Germinal center (tissue), 1 donor: Measurements from ENCODE around the gene CCDC71L.
"Not testable (repeated sequence)": the region's sequence is repeated elsewhere in the genome, so short reads cannot be mapped to it uniquely, and the experiment has no call there.

Experiments used
- DNase-seq: peaks from one replicate; pipeline ENCODE4 v3.0.0; 2012; ENCODE audit warnings: mixed read lengths, low spot score

CCDC71L gene

GRCh38 chr7:106660862-106661720 is at the start of gene CCDC71L:
CCDC71L (minus strand) TSS chr7:106661158; CDS start chr7:106660896, 262 bp downstream.
- DNase-seq = peak; percentile 95

- not testable (repeated sequence) for DNase-seq
Observed at GRCh38 chr7:106709604-106710003, 48.6 kb upstream of the CCDC71L start.

- peak; percentile 52 for DNase-seq
Observed at GRCh38 chr7:106704000-106704840, 43.3 kb upstream of the CCDC71L start.

GRCh38 chr7:106693677-106694353 is 32.9 kb upstream of the CCDC71L start:
- DNase-seq = no peak

GRCh38 chr7:106692450-106693051 is 31.6 kb upstream of the CCDC71L start:
- no peak for DNase-seq

- DNase-seq = not testable (repeated sequence)
Observed at GRCh38 chr7:106688161-106688560, 27.2 kb upstream of the CCDC71L start.

- DNase-seq = no peak
Observed at GRCh38 chr7:106683941-106684340, 23.0 kb upstream of the CCDC71L start.

- DNase-seq = no peak
Observed at GRCh38 chr7:106681815-106682495, 21.0 kb upstream of the CCDC71L start.

- DNase-seq = no peak
Observed at GRCh38 chr7:106679153-106679931, 18.4 kb upstream of the CCDC71L start.

GRCh38 chr7:106678795-106679152 is 17.8 kb upstream of the CCDC71L start:
- DNase-seq = no peak

- DNase-seq = not testable (repeated sequence)
Observed at GRCh38 chr7:106676506-106676905, 15.5 kb upstream of the CCDC71L start.

GRCh38 chr7:106673688-106674087 is 12.7 kb upstream of the CCDC71L start:
- not testable (repeated sequence) for DNase-seq

GRCh38 chr7:106671930-106672329 is 11.0 kb upstream of the CCDC71L start:
- DNase-seq = not testable (repeated sequence)

- no peak for DNase-seq
Observed at GRCh38 chr7:106671160-106671559, 10.2 kb upstream of the CCDC71L start.

GRCh38 chr7:106668861-106669524 is 8.0 kb upstream of the CCDC71L start:
- no peak for DNase-seq

GRCh38 chr7:106666353-106666752 is 5.4 kb upstream of the CCDC71L start:
- no peak for DNase-seq

GRCh38 chr7:106664343-106664742 is 3.4 kb upstream of the CCDC71L start:
- no peak for DNase-seq

GRCh38 chr7:106659963-106660861 is 746 bp downstream of the CCDC71L start:
- peak; percentile 88 for DNase-seq
